ENCODE measurements around the gene PDS5B.
A peak's percentile ranks its signal among the peaks of the same experiment; 100 is the strongest.
"Not testable (repeated sequence)": the region's sequence is repeated elsewhere in the genome, so short reads cannot be mapped to it uniquely, and the experiment has no call there.

The PDS5B gene

DNA sequence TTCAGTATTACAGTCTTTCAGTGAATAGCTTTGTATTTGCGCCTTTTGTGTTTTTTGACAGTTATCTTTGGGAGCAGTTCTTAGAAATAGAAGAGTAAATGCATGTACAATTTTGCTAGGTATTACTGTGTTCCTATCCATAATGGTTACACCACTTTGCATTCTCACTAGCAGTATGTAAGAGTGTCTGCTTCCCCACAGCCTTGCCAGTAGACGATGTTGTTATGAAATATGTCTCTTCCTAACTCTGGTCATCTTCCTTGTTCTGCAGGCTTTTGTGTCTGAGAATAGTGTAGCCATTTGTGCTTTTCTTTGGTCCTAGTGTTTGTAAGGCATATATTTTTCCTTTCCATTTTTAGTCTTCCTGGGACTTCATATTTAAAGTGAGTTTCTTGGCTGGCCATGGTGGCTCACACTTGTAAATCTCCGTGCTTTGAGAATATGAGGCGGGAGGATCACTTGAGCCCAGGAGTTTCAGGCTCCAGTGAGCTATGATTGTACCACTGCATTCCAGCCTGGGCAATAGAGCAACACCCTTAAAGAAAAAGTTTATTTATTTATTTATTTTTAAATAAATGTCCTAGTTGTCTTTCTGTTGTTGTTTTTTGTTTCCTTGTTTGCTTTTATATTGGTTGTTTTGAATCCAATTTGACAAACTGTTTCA lies 140.3 kb downstream of the PDS5B start:
- no peak for DNase-seq (ENCODE audit: low read depth)

DNA sequence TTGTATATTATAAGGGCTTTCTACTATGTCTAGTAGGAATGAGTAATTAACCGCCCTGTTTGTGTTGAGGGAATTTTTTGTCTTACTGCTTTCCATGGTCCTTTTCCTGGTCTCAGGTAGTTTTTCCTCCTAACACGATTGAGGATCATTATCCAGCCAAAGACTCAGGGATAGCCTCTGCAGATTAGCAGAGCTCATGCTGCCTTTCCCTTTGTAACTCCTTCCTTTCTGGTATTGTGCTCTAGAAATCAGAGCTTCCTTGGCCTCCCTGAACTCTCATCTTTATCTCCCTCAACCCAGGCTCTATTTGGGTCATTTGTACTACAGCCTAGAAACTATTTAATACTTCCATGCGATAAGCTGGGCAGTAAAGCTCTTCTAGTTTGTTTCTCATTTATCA lies 142.1 kb downstream of the PDS5B start:
- no peak for DNase-seq (ENCODE audit: low read depth)

DNA sequence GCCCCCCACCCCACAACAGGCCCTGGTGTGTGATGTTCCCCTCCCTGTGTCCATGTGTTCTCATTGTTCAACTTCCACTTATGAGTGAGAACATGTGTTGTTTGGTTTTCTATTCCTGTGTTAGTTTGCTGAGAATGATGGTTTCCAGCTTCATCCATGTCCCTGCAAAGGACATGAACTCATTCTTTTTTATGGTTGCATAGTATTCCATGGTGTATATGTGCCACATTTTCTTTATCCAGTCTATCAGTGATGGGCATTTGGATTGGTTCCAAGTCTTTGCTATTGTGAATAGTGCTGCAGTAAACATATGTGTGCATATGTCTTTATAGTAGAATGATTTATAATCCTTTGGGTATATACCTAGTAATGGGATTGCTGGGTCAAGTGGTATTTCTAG lies 142.8 kb downstream of the PDS5B start:
- DNase-seq (ENCODE audit: low read depth), result not testable (repeated sequence)

DNA sequence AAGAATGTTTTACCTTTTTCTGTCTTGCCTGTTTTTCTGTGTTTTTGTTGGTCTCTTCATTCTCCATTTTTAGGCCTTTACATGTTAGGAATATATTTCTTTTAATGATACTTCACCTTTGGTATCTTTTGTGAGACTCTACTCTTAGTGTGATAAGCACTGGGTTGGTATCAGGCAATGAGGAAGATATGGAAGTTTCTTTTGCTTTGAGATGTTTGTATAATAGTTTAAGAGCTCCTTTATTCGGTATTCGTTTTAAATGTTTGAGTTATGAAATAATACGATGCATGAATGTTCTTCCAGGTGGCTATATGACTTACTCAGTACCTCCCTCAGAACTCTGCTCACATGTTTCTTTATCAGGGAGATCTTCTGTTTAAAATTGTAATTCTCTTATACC lies 144.8 kb downstream of the PDS5B start:
- no peak for DNase-seq (ENCODE audit: low read depth)

DNA sequence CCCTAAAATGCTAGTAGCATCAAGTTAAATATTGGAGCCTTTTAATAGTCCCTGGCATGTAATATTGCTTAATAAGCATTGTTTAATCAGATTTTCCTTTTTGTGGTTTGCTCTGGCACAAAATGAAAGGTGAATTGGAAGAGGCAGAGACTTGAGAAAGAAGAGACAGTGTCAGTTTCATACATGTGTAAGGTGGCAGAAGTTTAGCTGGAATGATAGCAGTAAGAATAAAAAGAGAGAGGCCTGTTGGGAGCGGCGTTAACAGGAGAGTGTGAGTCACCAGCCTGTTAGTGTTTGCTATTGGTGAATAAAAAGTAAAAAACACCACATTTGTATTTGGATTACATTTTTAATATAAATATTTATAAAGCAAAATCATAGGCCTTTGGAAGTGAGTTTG lies 145.3 kb downstream of the PDS5B start:
- peak; percentile 25 for DNase-seq (ENCODE audit: low read depth)

DNA sequence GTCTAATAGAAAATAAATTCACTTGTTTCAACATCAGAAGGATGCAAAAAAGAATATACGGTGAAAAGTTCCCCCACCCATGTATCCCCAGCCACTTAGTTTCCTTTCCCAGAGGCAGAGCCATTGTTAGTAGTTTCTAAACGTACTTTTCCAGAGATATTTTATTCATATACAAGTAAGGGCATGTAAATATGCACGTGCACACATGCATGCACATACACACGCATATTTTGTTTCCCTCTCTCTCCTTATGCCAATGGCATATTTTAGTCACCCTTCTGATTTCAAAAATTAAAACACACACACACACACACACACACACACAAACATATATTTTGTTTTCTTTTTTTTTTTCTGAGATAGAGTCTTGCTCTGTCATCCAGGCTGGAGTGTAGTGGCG lies 147.4 kb downstream of the PDS5B start:
- no peak for DNase-seq (ENCODE audit: low read depth)

DNA sequence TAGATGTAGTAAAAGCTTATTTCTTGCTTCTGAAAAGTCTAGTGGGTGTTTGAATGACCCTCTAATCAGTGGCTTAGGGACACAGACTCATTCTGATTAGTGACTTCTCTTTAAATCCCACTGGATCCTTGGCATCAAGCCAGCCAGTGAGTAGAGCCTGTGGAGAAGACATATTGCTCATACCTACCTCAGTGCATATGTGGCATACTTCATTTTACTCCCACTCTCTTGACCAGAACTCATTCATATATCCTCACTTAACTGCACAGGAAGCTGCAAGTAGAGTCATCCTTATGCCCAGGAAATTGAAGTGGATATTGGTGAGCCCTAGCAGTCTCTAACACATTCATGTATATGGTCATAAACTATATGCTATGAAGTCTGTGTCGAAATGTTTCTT lies 148.3 kb downstream of the PDS5B start:
- peak; percentile 91 for DNase-seq (ENCODE audit: low read depth)

DNA sequence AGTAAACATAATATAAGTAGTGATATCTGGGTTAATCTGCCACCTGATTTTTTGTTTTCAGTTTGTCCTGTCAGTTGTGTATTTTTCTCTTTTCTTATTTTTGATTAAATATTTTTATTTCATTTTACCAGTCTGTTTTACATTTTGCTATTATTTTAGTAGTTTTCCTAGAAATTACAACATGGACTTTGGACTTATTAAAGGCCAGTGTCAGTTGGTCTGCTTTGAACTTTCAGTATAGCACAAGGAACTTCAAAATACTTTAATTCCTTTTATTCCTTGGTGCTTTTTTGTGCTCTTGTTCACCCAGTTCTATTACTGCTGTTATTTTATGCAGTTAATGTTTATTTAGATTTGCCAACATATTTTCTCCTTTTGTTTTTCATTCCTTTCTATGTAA lies 149.6 kb downstream of the PDS5B start:
- no peak for DNase-seq (ENCODE audit: low read depth)

DNA sequence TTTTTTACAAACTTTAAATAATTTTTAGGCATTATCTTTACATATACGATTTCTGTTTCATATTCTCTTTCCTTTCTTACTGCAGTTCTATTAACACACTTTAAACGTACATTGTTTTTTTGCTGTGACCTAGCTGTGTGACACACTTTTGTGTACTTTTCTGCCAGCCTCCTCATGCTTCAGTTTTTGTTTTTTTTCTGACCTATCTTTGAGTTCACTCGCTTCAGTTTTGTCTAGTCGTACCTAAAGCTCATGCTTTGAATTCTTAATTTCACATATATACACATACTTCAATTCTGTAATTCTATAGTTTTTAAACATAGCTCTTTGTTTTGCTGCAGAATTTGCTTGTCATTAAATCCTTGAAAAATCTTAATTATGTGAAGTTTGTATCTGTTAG lies 150.4 kb downstream of the PDS5B start:
- DNase-seq (ENCODE audit: low read depth), result no peak

DNA sequence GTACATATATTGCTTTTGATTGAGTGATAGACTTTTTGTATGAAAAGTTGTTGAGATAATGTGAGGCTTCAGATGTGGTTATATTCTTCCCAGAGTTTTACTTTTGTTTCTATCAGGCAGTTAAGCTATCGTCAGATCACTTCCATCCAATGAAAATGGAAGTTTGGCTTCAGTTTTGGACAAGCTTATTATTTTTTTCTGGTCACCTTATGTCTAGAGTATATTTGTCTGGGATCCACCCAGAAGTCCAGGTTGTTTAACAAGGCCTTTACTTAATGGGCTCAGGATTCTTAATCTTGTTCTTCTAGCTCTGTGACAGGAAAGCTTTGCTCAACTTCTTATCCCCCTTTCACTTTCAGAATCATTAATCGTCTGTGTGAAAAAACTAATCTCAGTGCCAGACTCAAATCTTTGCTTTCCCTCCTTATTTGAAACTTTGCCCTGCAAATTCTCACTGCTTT lies 150.9 kb downstream of the PDS5B start:
- DNase-seq (ENCODE audit: low read depth), result no peak

DNA sequence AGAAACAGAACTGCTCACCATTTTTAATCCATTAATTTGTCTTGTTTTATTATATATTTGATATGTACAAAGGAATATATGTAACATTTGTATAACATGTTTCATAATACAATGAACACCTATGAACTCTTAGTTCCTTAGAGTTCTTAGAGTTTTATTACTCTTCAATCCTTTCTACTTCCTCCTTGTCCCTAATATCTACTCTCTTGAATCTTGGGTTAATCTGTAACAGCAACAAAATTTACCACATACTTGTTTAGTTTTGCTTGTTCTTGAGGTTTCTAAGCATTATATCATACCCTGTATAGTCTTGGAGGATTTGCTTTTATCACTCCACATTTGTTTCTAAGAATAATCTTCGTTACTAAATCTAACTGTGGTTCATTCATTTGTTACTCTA lies 151.4 kb downstream of the PDS5B start:
- no peak for DNase-seq (ENCODE audit: low read depth)

DNA sequence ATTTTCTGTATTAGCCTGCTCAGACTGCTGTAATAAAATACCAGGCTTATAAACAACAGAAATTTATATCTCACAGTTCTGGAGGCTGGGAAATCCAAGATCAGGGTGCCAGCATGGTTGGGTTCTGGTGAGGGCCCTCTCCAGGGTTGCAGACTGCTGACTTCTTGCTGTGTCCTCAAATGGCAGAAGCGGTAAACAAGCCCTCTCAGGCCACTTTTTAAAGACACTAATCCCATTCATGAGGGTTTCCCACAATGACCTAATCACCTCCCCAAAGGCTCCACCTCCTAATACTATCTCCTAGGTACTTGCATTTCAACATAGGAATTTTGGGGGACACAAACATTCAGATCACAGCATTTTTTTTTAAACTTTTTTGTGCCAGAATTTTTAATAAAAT lies 159.3 kb downstream of the PDS5B start:
- no peak for DNase-seq (ENCODE audit: low read depth)

DNA sequence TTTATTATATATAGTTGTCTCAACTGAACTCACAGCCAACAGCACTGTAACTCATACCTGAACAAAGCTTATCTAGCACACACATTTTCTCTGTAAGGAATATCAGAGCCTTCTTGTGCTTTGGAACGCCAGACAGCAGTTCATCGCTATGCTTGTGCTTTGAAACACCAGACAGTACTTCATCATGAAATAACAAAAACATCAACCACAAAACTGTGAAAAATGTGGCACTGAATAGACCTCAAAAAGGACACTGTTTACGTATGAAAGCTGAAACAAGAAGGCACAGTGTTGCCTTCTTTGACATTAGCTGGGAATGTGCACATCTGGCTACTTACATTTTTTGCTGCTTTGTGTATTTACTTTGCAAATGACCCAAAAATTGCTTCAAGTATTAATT lies 160.2 kb downstream of the PDS5B start:
- no peak for DNase-seq (ENCODE audit: low read depth)

DNA sequence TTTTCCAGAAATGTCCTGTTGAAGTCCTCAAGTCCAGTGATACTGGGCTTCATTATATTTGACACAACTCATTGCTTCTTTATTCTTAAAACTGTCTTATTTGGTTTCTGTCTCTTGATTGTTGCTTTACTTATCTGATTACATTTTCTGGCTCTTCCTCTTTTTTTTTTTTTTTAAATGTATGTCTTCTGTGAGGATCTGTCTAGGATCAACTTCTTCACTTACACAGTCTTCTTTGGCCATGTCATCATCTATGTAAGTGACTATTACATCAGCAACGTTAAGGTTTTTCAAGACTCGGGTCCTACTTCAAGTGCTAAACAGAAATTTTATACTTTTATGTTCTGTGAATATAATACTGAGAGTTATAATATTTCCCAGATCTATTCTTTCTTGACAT lies 162.1 kb downstream of the PDS5B start:
- DNase-seq (ENCODE audit: low read depth), result no peak

DNA sequence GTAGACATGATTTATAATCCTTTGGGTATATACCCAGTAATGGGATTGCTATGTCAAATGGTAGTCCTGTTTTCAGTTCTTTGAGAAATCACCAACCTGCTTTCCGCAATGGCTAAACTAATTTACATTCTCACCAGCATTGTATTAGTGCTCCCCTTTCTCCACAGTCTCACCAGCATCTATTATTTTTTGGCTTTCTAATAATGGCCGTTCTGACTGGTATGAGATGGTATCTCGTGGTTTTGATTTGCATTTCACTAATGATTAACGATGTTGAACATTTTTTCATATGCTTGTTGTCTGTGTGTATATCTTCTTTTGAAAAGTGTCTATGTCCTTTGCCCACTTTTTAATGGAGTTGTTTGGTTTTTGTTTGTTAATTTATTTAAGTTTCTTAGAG lies 165.1 kb downstream of the PDS5B start:
- no peak for DNase-seq (ENCODE audit: low read depth)

DNA sequence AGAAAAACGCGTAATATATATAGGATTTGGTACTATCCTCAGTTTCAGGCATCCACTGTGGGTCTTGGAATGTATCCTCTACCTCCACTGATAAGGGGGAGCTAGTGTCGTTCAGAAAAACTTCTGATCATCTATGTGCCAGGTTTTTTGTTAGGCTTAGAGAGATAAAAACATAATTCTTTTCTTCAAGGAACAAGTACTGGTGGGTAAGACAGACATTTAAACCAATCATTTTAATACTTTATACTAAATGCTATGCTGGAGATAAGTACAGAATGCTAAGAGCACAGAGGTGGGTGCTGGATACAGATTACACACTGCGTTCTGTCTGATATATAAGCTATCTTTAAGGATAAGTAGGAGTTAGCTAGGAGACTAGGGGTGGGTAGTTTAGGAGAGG lies 166.1 kb downstream of the PDS5B start:
- DNase-seq (ENCODE audit: low read depth), result no peak

DNA sequence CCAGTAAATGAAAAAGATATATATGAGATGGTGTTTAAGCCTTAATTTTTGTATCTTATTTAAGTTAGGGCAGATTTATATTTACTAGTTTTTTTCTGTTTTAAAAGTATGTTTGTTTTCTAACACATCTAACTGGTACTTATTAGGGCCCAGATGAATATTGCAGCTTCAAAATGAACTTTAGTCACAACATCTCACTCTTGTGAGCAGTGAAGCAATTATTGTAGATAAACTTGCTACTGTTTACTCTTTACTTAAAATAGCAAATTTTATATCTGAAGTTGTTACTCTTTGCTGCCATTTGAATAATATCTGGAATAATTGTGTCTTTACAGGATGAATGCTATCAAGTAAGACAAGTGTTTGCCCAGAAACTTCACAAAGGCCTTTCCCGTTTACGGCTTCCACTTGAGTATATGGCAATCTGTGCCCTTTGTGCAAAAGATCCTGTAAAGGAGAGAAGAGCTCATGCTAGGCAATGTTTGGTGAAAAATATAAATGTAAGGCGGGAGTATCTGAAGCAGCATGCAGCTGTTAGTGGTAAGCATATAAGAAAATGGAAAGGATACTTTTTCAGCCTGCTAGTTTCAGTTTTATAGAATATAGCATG lies 166.8 kb downstream of the PDS5B start:
- DNase-seq (ENCODE audit: low read depth), result no peak

DNA sequence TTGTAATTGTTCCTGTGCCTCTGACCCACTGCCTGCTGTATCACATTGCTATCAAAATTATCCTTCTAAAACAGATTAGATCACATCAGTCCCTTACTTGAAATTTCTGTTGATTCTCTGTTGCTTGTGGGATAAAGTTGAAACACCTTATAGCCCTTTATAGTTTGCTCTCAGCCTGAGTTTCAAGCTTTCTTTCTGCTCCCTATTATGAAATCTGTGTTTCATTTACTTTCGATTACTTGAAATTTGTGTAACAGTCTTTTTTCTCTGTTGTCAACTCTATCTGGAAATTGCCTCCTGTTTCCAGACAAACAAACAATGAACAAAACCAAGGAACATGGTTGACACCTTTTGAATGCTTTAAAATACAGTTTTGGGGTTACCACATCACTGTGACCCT lies 167.9 kb downstream of the PDS5B start:
- DNase-seq (ENCODE audit: low read depth), result no peak

DNA sequence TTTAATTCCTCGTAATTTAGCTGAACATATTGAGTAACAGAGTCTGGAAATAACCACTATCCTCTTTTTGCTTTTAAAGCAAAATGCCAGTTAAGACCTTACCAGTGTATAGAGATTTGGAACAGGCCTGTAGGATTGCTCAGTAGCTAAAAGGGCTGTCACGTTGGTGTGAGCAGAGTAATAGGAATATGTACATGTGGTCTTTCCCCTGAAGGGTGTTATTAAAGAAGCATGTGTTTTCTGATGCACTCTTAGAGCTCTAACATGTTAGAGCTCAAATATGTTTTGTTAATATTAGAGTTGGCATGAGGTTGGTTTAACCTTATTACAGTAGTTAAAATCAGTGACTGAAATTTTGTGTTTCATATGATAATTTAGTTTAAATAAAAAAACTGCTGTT lies 172.9 kb downstream of the PDS5B start:
- no peak for DNase-seq (ENCODE audit: low read depth)

DNA sequence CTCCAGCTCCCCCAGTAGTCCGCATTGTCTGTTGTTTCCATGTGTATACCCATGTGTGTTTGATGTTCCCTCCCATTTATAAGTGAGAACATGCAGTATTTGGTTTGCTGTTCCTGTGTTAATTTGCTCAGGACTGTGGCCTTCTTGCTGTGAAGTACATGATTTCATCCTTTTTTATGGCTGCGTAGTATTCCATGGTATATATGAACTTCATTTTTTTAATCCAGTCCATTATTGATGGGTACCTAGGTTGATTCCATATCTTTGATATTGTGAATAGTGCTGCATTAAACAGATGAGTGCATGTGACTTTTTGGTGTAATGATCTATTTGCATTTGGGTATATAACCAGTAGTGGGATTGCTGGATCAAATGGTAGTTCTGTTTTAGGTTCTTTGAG lies 175.2 kb downstream of the PDS5B start:
- DNase-seq (ENCODE audit: low read depth), result no peak

DNA sequence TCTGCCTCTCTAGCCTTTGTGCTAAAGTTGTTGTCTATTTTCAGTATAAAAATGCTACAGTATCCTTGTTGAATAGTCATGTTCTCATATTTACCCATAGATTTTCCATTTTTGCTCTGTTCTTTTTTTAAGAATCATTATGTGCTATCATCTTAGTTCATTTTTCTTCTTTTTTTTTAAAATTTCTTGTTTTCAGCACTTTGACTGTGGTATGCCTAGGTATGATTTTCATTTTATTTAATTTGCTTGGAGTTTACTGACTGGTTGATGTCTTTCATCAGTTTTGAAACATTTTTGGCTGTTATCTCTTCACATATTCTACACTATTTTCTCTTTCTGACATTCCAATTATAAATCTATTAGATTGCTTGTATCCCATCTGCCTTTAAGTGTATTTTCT lies 192.9 kb downstream of the PDS5B start:
- no peak for DNase-seq (ENCODE audit: low read depth)

DNA sequence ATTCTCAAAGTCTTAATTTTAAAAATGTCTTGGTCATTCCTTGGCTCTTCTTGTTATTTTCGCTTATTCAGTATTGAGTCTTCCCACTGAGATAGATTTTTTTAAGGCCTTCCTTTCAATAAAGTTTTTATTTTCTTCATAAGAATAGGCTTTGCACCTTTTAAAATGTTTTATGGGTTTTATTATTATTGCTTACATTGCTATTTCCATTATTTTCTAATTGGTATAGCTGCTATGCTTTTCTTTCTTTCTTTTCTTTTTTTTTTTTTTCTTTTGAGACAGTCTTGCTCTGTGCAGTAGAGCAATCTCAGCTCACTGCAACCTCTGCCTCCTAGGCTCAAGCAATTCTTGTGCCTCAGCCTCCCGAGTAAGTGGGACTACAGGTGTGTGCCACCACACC lies 195.7 kb downstream of the PDS5B start:
- DNase-seq (ENCODE audit: low read depth), result no peak

DNA sequence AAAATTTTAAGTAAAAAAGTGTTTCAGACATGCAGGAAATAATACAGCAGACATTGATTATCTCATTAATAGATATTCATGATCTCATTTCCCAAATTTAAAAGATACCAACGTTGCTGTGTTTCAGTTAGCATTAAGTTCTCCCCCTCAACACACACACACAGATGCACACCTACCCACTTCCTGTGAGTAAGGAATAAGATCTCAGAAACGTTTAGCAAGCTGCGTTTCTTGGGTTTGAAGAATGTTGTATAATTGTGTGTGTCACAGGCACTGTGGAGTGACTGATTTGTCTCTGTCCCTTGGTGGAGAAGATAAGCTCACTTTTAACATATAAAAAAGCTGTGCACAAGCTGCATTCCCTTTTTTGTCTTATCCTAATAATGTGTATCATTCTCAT lies 196.8 kb downstream of the PDS5B start:
- peak; percentile 80 for DNase-seq (ENCODE audit: low read depth)

DNA sequence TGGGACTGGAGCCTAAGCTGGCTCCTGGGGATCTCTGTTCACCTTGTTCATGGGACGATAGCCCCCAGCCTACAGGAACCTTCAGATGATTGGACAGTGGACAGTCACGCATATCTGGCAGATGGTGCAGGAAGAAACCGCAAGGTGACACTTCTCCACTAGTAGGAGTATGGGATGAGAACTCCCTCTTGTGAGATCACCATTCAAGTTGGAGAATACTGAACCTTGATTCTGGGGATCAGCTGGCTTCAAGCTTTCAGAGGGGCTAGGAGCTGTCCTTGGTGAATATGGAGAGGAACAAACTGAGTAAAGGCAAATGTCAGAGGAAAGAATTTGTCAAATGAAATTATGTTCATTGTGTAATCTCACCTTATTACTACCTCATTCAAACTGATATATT lies 204.5 kb downstream of the PDS5B start:
- DNase-seq (ENCODE audit: low read depth), result peak; percentile 36

Data from ELR (cell line).